Measurements from ENCODE around the gene SCN2A.
"Not testable (repeated sequence)": the region's sequence is repeated elsewhere in the genome, so short reads cannot be mapped to it uniquely, and the experiment has no call there.

The SCN2A gene

DNA sequence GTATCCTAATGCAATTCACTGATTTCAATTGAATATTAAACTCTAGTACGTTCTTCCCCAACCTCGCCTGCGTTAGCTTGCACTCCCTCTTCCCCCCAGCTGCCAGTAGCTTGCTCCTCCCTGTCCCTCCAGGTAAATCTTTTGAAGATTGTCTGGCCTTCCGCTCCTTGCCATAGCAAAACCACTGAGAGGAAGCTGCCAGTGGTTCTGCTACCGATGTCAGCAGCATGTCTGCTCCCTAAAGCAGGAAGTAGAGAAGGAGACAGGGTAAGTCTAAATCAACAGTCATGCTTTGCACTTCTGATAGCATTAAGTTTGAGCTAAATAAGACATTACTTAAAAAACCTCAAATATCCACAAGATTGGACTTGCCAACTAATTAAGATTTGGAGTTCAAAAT lies 89.1 kb downstream of the SCN2A start:
- DNase-seq (ENCODE audit: low spot score), result no peak

GRCh38 chr2:165344276-165344675 lies 105.1 kb downstream of the SCN2A start:
- DNase-seq (ENCODE audit: low spot score), result not testable (repeated sequence)

DNA sequence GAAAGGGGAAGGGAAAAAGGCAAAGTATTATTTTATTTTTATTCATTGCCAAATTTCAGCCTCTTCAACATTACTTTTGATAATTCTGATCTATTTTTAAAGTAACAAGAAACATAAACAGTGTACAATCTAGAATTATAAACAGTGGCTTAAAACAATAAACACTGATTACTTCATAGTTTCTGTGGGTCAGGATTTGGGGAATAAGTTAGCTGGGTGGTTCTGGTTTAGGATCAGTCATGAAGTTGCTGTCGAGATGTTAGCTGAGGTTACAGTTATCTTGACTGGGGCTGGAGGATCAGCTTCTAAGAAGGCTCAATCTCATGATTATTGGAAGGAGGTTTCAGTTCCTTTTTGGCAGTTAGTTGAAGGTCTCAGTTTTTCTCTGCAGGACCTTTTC lies 109.2 kb downstream of the SCN2A start:
- DNase-seq (ENCODE audit: low spot score), result no peak

DNA sequence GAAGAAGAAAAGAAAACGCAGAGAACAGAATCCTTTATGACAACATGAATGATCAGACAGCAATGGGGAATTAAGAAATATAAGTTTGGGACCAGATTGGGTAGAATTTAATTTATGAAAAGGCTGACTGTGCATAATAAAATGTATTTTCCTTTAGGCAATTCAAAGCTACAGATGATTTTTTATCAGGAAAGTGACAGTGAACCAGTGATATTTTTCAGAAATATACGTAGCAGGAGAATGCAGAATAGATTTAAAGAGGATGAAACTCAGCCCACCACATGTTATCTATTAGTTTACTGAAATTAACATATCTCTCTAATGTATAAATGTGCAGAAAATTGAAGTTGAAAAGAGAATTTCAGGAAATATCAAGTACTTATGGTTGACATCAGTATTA lies 110.0 kb downstream of the SCN2A start:
- DNase-seq (ENCODE audit: low spot score), result no peak

DNA sequence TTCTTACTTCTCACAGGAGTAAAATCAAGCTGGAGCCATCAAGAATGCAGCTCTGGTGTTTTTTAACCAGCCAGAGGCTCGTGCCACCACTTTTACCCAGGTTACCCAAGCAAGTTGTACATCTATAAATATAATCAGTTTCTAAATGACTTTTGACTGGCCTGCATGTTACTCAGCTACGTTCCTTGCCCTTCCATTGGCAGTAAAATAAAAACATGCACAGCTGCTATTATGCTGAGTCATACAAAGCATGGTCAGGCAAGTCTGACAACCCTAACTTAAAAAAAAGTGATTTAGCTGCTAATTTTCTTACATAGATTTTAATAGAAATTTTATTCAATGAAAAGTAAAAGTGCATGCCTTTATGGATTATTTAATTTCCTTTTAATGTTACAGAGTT lies 118.5 kb downstream of the SCN2A start:
- DNase-seq (ENCODE audit: low spot score), result no peak

DNA sequence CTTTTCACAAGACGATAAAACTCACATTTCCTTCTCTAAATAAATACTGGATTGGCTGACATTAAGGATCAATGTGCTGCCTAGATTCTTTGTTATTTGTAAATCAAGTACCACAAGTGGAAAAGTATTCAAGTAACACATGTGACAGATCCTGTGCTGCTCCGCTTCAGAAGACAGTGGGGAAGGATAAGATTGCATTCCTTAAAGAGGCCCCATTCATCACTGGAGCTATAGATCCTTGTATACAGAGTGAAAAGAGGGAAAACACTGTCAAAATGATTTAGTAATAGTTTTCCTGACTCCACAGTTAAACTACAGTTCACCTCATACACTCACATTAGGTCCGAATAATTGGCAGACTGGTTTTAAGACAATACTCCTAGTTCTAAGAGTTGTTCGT lies 122.3 kb downstream of the SCN2A start:
- no peak for DNase-seq (ENCODE audit: low spot score)

- no peak for DNase-seq (ENCODE audit: low spot score)
These were observed 130.1 kb downstream of the SCN2A start for GRCh38 chr2:165369131-165369897.

GRCh38 chr2:165369898-165370296 lies 130.7 kb downstream of the SCN2A start:
- DNase-seq (ENCODE audit: low spot score), result no peak

DNA sequence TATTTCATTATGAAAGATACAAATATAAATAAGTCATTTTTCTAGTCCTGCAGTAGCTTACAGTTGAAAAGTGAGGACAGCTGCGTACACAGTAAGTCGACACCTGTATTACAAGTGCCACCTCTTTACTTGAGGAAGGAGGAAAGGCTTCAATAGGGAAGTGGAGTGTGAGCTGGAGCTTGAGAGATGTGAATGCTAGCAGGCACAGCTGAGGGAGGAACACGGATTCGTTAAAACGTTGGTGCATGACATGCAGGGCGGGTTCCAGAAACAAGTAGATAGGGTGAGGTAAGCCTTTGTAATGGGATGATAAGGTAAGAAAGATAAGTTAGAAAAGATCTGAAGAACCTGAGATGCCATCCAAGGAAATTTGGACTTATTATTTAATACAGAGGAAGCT lies 132.1 kb downstream of the SCN2A start:
- no peak for DNase-seq (ENCODE audit: low spot score)

DNA sequence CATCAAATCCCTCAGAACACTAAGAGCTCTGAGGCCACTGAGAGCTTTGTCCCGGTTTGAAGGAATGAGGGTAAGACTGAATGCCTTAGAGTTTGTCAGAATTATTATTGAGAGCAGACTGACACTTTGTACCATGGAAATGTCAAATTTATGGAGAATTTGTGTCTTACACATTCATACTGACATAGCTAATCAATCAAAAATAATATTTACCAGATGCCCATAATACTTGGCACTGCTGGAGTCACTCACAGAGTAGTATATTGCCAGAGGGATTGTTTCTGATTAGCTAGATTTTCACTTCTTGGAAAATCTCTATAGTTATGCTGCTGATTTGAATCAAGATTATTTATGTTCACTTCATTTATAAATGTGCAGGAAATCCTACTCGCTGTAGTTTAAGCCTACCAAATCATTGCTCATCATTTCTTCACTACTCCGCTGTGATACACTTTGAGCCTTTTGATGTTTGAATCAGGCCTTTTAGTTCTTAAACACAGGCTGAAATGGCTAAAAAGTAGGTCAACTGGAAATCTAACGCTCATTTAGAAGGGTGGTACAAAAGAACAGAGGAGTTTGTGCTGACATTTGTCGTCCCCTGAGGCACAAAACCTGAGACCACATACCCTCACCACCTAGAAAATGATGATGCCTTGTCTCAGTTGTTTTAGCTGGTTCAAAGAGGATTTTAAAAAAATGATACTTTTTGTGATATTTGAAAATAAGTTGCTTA lies 134.2 kb downstream of the SCN2A start:
- DNase-seq (ENCODE audit: low spot score), result no peak

GRCh38 chr2:165376571-165376975 lies 137.4 kb downstream of the SCN2A start:
- DNase-seq (ENCODE audit: low spot score), result no peak

DNA sequence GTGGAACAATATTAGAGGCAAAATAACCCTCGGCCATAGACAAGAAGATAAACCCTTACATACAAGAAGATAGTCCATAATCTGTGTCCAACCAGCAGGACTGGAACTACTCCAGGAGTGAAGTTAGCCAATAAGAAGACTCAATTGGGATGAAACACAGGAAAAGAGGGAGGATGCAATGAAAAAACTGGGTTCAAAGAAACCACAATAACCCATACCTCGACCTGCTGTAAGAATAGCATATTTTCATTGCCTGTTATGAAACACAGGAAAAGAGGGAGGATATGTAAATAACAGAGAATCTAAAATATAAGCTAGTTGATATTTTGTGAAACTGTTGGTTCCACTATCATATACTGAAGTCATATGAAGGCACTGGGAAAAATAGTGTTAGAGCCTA lies 143.1 kb downstream of the SCN2A start:
- DNase-seq (ENCODE audit: low spot score), result no peak

- no peak for DNase-seq (ENCODE audit: low spot score)
These were observed 151.7 kb downstream of the SCN2A start for GRCh38 chr2:165390875-165391274.

GRCh38 chr2:165391791-165392190 lies 152.6 kb downstream of the SCN2A start:
- DNase-seq (ENCODE audit: low spot score), result no peak

GRCh38 chr2:165398603-165399002 lies 159.4 kb downstream of the SCN2A start:
- not testable (repeated sequence) for DNase-seq (ENCODE audit: low spot score)

GRCh38 chr2:165401285-165401852 lies 162.2 kb downstream of the SCN2A start:
- peak; percentile 63 for DNase-seq (ENCODE audit: low spot score)

- no peak for DNase-seq (ENCODE audit: low spot score)
These were observed 162.9 kb downstream of the SCN2A start for GRCh38 chr2:165402162-165402561.

GRCh38 chr2:165406173-165406572 lies 167.0 kb downstream of the SCN2A start:
- no peak for DNase-seq (ENCODE audit: low spot score)

DNA sequence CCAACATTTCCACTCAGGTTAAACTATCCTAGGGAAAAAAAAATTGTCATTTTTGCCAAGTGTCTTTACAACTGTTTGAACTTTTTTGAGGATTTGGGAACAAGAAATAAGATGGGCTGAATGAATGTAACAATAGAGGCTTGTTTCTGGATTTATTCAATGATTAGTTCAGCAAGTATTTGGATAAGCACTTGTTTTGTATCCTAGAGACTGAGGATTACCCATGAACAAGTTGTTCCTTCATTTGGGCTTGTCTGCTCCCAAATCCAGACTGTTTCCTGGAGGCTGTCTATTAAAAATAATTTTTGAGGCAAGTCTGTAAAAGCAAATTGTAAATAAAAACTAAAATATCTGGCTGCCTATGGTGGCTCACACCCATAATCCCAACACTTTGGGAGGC lies 168.3 kb downstream of the SCN2A start:
- DNase-seq (ENCODE audit: low spot score), result no peak

DNA sequence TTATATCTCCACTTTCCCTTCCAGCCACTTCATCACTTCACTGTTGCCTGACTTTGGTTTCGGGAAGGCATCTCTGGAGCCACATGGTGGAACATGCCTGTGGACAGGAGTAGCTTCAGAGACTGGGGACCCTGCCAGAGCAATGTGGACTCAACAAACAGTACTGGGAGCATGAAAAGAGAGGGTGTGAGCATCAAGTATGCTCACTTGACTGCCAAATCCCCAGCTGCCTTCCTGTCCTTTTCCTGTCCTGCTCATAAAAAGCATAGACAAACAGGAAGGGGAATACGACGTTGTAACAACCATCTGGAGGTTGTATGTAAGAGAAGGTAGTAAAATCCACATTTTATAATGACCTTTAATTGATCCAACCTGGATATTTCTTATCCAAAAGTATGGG lies 169.0 kb downstream of the SCN2A start:
- no peak for DNase-seq (ENCODE audit: low spot score)

DNA sequence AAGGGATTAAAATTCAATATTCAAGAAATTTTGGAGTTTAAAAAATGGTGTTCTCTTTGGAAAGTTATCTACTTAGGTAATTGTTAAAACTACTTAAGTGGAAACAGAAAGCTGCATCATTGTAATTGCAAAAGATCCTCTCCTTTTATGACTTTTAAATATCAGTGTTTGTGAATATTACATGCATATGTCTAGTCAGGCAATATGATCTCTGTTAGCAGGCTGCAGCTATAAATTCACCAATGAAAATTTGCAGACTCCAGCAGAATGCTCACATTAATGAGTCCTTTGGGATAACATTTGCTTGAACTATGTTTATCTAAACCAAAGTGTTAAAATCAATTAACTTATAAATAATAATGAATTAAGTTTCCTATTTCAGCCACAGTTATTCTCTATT lies 171.1 kb downstream of the SCN2A start:
- DNase-seq (ENCODE audit: low spot score), result no peak

- DNase-seq (ENCODE audit: low spot score), result no peak
These were observed 175.0 kb downstream of the SCN2A start for GRCh38 chr2:165414187-165414586.

GRCh38 chr2:165417009-165417408 lies 177.8 kb downstream of the SCN2A start:
- no peak for DNase-seq (ENCODE audit: low spot score)

Measured in SW480 (cell line).